ENCODE measurements around the gene TRIM66. TPM values are rescaled to one million over a fixed set of nuclear protein-coding genes. Genes with fewer than 3 reads are reported as not detected.

The TRIM66 gene
- total and polyA plus RNA-seq, 2 donors (not counting 3 experiments of a cell fraction or from before 2014, with no cell fraction given), result 5.5 to 11.7 TPM

DNA sequence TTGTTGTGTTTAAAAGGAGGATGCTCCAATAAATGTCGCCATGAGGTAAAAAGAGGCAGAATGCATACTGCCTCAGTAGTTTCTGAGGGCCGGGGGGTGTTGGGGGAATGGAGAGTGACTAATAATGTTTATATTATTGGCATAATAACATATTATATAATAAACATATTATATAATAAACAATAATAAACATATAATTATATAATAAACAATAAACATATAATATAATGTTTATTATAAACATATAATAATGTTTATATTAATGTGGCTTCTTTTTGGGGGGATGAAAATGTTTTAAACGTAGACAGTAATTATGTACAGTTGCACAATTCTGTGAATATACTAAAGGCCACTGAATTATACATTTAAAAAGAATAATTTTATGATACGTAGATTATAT lies 35.6 kb downstream of the TRIM66 start:
- Histone ChIP-seq H3K4me1 (ENCODE audit: control insufficient read depth, extremely low read depth, insufficient read depth, low read length) (peaks cover 5% of the 10 kb centered on the region), H3K4me3 (replicated peaks in 1 of 3; ENCODE audit: insufficient read depth in 1 of 3, low read depth in 1 of 3, low read length in 3 of 3) (no peak overlapping the region), H3K36me3 (ENCODE audit: control insufficient read depth in 2 of 2, extremely low read depth in 1 of 2, insufficient read depth in 2 of 2, low read length in 2 of 2) (peaks cover 0 to 8% of the 10 kb centered on the region in 2 experiments), H3K27me3 (ENCODE audit: control insufficient read depth in 2 of 2, insufficient read depth in 2 of 2, low read length in 2 of 2) (no peaks in the 10 kb centered on the region), H3K9me3 (replicated peaks; ENCODE audit: control insufficient read depth, insufficient read depth, low read length) (no peaks in the 10 kb centered on the region), H3K9me1 (replicated peaks; ENCODE audit: control insufficient read depth, extremely low read depth, insufficient read depth, low read length) (no peaks in the 10 kb centered on the region), H4K20me1 (replicated peaks; ENCODE audit: control insufficient read depth, extremely low read depth, insufficient read depth, low read length) (no peaks in the 10 kb centered on the region), H2AFZ (ENCODE audit: low read depth, low read length) (no peak overlapping the region), H3K4me2 (ENCODE audit: insufficient read depth, low read length) (no peak overlapping the region), H3K79me2 (ENCODE audit: control insufficient read depth, insufficient read depth, low read length) (no peaks in the 10 kb centered on the region), H3K9ac (replicated peaks; ENCODE audit: extremely low read depth, insufficient read depth, low read length) (no peak overlapping the region), H3K27ac (ENCODE audit: insufficient read depth, low read depth, low read length) (no peak overlapping the region)
- TF ChIP-seq, protein P1, sequence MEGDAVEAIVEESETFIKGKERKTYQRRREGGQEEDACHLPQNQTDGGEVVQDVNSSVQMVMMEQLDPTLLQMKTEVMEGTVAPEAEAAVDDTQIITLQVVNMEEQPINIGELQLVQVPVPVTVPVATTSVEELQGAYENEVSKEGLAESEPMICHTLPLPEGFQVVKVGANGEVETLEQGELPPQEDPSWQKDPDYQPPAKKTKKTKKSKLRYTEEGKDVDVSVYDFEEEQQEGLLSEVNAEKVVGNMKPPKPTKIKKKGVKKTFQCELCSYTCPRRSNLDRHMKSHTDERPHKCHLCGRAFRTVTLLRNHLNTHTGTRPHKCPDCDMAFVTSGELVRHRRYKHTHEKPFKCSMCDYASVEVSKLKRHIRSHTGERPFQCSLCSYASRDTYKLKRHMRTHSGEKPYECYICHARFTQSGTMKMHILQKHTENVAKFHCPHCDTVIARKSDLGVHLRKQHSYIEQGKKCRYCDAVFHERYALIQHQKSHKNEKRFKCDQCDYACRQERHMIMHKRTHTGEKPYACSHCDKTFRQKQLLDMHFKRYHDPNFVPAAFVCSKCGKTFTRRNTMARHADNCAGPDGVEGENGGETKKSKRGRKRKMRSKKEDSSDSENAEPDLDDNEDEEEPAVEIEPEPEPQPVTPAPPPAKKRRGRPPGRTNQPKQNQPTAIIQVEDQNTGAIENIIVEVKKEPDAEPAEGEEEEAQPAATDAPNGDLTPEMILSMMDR (IDR thresholded peaks at IDR 0.05; ENCODE audit: extremely low read depth in 1 of 2, insufficient read depth in 1 of 2, low read depth in 1 of 2, low read length in 2 of 2), result no peak
- no peak for TF ChIP-seq MYC (IDR thresholded peaks at IDR 0.05; ENCODE audit: low read depth, low read length)
- TF ChIP-seq, protein P2, sequence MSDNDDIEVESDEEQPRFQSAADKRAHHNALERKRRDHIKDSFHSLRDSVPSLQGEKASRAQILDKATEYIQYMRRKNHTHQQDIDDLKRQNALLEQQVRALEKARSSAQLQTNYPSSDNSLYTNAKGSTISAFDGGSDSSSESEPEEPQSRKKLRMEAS (IDR thresholded peaks at IDR 0.05; ENCODE audit: insufficient read depth, insufficient read length), result no peak
- no peak for TF ChIP-seq POLR2A (IDR thresholded peaks at IDR 0.05; ENCODE audit: low read depth, low read length)
- no peak for TF ChIP-seq JUN (IDR thresholded peaks at IDR 0.05; ENCODE audit: borderline replicate concordance, insufficient read depth, insufficient read length, low read depth)
- TF ChIP-seq POLR2AphosphoS5 (IDR thresholded peaks at IDR 0.05; ENCODE audit: insufficient read depth, low read depth, low read length), result no peak
- TF ChIP-seq GATA2 (IDR thresholded peaks at IDR 0.05; ENCODE audit: insufficient read depth, insufficient read length, low read depth, low read length), result no peak
- TF ChIP-seq EZH2 (IDR thresholded peaks at IDR 0.05; ENCODE audit: borderline replicate concordance, low read depth, low read length, severe bottlenecking), result no peak
- TF ChIP-seq FOS (IDR thresholded peaks at IDR 0.05; ENCODE audit: borderline replicate concordance, insufficient read depth, low read length), result no peak
- intact Hi-C loops (cut with micrococcal nuclease), result no loop called here
- POLR2A ChIA-PET, result no interaction called here
- no peak for DNase-seq (ENCODE audit: low read depth, low spot score)
- dilution Hi-C loops (cut with MboI; ENCODE audit: extremely low pct_ligation_motif_present, low sequenced_read_pairs), result no loop called here
- no TSS peak for BruUV-seq (replicated peaks)
- CTCF ChIA-PET, result interaction anchor here (1.1 kb wide), 1 partner anchor 9 kb away, joined by 3 read pairs; no protein-coding TSS in a partner anchor
- FAIRE-seq, result no peak

Data from endothelial cell of umbilical vein (primary cell).